Upper lobe of right lung (tissue), 1 donor: ENCODE measurements around the gene ARMC2. TPM values are rescaled to one million over a fixed set of nuclear protein-coding genes. Genes with fewer than 3 reads are reported as not detected.

Source experiments
- ATAC-seq: fragments of 200-7000 bp; cut with Tn5 transposase; one replicate; pipeline ENCODE4 v1.9.1; 2020; ENCODE audit warnings: mild to moderate bottlenecking, moderate library complexity
- DNase-seq: peaks from one replicate; pipeline ENCODE4 v3.0.0-alpha.2; 2020
- H3K27ac ChIP-seq: fragments of 200-600 bp; one replicate; pipeline ENCODE4 v1.8.0; 2022
- H3K27me3 ChIP-seq: fragments of 200-600 bp; one replicate; pipeline ENCODE4 v1.8.0; 2022; ENCODE audit warnings: mild to moderate bottlenecking
- H3K36me3 ChIP-seq: fragments of 200-600 bp; one replicate; pipeline ENCODE4 v1.8.0; 2022
- H3K4me1 ChIP-seq: fragments of 200-600 bp; one replicate; pipeline ENCODE4 v1.8.0; 2022
- H3K4me3 ChIP-seq: fragments of 200-600 bp; one replicate; pipeline ENCODE4 v1.8.0; 2022; ENCODE audit warnings: mild to moderate bottlenecking
- H3K9me3 ChIP-seq: fragments of 200-600 bp; one replicate; pipeline ENCODE4 v1.8.0; 2022
- intact Hi-C: fragments of 100-400 bp; cut with DNase I; formaldehyde crosslinking; loops from one replicate; pipeline ENCODE4 v1.11.0; 2022
- total RNA-seq: library from RNA; stranded (reverse); fragmentation: NEBNext Ultra II Directional; extraction: Animal tissue kit (Norgen Biotek cat#: 25700); gene quantifications from one replicate; pipeline ENCODE4 v1.2.1, GENCODE V29; 2021
- TF ChIP-seq, protein P1 (sequence below): fragments of 200-600 bp; IDR thresholded peaks from one replicate; pipeline ENCODE4 v1.8.0; 2022; ENCODE audit warnings: antibody characterized with exemption
- donor health status: DM: no; HTN: yes; CAD: no; lungs with severe emphysema.

ARMC2 gene
- total RNA-seq, 1 donor from 2014 or later: 5.8 TPM

DNA sequence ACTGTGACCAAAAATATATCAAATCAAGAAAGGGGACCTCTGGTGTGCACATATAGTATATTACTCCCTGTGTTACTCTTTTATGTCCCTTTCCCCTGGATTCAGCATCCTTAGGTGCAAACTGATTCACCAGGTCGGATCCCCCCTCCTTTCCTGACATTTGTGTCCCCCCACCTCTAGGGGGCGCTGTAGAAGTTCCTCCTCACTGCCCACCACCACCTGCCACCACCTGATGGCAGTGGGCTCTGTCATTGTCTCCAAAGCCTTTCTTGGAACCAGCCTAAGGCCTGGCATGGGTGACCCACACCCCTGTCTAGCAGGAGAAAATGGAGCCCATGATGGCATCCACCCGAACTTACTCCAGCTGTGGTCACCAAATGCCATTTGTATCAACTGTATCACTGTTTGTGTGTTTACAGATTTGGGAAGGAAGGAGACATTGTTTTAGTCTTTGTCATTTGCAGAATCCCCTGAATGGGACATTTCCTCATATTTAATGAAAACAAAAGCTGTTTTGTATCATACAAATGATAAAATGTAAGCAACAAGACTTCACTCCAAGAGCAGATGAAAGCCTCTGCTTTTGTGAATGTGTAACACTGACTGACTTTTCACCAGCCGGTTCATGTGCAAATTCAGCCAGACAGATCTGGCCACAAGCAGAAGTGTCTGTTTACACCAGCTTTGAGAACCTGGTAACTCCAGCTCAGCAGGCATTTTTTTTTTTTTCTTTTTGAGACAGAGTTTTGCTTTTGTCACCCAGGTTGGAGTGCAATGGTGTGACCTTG is 66.2 kb downstream of the ARMC2 start:
- no peaks in the 10 kb centered on the region for H3K36me3 ChIP-seq
- H3K9me3 ChIP-seq: no peaks in the 10 kb centered on the region
- peak; percentile 57 for ATAC-seq
- H3K4me1 ChIP-seq: no peaks in the 10 kb centered on the region
- no peak overlapping the region for H3K4me3 ChIP-seq
- H3K27me3 ChIP-seq: no peaks in the 10 kb centered on the region
- no peak overlapping the region for H3K27ac ChIP-seq
- intact Hi-C loops: no loop called here
- TF ChIP-seq, protein P1, sequence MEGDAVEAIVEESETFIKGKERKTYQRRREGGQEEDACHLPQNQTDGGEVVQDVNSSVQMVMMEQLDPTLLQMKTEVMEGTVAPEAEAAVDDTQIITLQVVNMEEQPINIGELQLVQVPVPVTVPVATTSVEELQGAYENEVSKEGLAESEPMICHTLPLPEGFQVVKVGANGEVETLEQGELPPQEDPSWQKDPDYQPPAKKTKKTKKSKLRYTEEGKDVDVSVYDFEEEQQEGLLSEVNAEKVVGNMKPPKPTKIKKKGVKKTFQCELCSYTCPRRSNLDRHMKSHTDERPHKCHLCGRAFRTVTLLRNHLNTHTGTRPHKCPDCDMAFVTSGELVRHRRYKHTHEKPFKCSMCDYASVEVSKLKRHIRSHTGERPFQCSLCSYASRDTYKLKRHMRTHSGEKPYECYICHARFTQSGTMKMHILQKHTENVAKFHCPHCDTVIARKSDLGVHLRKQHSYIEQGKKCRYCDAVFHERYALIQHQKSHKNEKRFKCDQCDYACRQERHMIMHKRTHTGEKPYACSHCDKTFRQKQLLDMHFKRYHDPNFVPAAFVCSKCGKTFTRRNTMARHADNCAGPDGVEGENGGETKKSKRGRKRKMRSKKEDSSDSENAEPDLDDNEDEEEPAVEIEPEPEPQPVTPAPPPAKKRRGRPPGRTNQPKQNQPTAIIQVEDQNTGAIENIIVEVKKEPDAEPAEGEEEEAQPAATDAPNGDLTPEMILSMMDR: peak; percentile 48
- DNase-seq: no peak

DNA sequence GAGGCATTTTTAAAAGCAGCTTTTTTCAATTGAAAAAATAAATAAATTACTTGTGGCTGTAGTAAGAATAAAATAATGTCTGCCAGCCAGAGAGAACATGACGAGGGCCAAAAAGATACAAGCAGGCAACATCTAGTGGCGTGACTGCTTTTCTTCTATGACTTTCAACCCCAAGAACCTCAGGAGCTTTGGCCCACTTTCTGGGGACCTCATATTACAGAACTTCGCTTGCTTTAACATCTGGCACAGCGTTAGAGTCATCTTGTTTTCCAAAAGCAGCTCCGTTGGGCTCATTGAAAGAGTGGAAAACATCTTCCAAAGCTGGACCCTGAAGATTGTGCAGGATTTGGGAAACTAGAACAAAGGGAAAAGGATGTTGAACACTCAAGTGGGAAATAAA is 67.0 kb downstream of the ARMC2 start:
- Histone ChIP-seq H3K27ac (no peak overlapping the region), H3K27me3 (no peaks in the 10 kb centered on the region), H3K4me3 (no peak overlapping the region), H3K36me3 (no peaks in the 10 kb centered on the region), H3K4me1 (no peaks in the 10 kb centered on the region), H3K9me3 (no peaks in the 10 kb centered on the region)
- TF ChIP-seq, protein P1: no peak
- intact Hi-C loops: no loop called here
- DNase-seq: no peak
- no peak for ATAC-seq

DNA sequence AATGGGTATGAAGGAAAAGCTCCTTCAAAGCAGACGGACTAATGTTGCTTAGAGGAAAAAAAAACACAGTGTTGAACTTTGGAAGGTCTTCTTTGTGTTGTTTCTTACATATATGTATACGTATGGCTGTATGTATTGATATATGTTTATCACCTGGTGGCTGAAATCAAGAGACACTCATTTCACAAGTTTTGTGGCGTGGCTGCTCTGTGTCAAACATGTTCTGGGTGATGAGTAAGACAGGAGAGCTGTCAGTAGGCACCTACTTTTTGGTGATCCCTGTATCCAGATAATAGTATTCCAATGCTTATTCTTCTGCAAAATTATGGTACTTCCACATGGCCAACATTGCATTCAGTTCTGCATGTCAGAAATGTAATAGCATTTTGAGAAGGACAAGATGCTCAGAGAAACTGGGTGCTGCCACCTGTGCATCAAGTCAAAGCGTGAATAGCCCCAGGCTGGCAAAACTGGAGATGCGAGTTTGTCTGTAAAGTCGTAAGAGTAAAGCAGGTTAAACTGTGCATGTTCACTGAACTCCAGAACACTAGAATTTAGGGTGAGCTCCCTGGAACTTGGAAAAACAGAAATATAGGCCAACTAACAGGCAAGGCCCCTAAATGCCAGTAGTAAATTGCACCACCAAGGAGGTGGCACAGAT is 67.9 kb downstream of the ARMC2 start:
- ATAC-seq: no peak
- no peak for DNase-seq
- Histone ChIP-seq H3K27ac (no peak overlapping the region), H3K4me3 (no peak overlapping the region), H3K4me1 (no peaks in the 10 kb centered on the region), H3K27me3 (no peaks in the 10 kb centered on the region), H3K9me3 (no peaks in the 10 kb centered on the region), H3K36me3 (no peaks in the 10 kb centered on the region)
- intact Hi-C loops: no loop called here
- TF ChIP-seq, protein P1: no peak

DNA sequence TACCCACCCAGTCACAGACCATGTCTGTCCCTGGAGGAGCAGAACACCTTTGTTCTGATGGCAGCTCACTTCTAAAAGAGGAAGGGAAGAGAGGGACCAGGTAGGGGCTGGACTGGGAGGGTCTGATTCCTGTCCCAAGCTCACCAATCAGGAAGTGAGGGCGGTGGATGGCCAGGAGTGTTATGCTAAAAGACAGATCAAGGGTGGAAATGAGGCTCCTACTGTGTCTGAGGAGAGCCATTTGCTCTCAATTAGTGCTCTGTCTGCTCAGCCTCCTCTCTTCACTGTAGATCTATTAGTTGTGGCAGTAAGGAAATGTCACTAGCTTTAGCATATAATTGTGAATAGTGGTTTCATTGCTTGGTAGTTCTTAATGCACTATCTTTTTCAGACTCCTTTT is 72.5 kb downstream of the ARMC2 start:
- ATAC-seq: no peak
- H3K9me3 ChIP-seq: no peaks in the 10 kb centered on the region
- TF ChIP-seq, protein P1: no peak
- H3K4me1 ChIP-seq: peaks cover 4% of the 10 kb centered on the region
- DNase-seq: no peak
- H3K27ac ChIP-seq: no peak overlapping the region
- H3K36me3 ChIP-seq: no peaks in the 10 kb centered on the region
- no peak overlapping the region for H3K4me3 ChIP-seq
- H3K27me3 ChIP-seq: no peaks in the 10 kb centered on the region
- intact Hi-C loops: no loop called here

DNA sequence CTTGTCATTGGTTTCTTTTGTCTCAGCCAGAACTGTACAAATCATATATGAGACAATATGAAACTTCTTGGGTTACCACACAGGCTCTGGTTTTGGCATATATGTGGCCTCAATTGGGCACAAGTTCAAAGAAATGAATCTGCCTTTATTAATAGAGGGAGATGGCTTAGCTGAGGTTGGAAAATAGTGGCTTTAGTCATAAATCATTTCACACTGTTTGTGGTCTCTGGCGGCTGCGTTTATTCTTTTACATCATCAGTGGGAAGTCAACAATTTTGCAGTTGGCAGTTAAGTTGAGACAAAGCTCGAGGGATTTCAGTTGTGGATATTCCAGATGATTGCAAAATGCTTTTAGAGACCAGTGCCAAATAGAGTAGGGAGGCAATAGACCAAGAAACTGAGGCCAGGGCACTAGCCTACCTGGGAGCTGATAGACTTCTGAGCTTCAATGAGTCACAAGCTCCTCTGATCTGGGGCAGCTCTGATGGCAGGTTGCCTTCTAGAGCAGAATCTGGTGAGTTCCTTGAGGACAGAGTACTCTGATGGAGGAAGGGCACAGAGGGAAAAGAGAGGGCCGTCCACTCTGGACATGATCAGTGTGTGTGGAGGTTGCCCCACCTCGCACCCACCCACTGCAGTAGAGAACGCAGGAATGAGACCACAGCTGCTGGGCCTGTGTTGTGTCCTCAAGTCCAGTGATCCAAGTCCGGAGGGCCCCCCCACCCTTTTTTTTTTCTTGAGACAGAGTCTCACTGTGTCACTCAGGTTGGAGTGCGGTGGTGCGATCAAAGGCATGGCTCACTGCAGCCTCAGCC is 73.5 kb downstream of the ARMC2 start:
- TF ChIP-seq, protein P1: no peak
- intact Hi-C loops: no loop called here
- Histone ChIP-seq H3K4me1 (peaks cover 4% of the 10 kb centered on the region), H3K36me3 (no peaks in the 10 kb centered on the region), H3K27me3 (no peaks in the 10 kb centered on the region), H3K27ac (no peak overlapping the region), H3K9me3 (no peaks in the 10 kb centered on the region), H3K4me3 (no peak overlapping the region)
- no peak for DNase-seq
- no peak for ATAC-seq
